Activated T-cell treated with anti-CD3 and anti-CD28 coated beads, Interleukin-2, amount 50 U/mL, for 4 hours (primary cell): Measurements from ENCODE around the gene CDCP1. TPM values are rescaled to one million over a fixed set of nuclear protein-coding genes. Genes with fewer than 3 reads are reported as not detected.

Experiments used
- ATAC-seq, 2 donors: fragments of 200-7000 bp; cut with Tn5 transposase; one replicate each; pipeline ENCODE4 v1.10.0; 2021
- DNase-seq: peaks from one replicate; pipeline ENCODE4 v3.0.0-alpha.2; 2020
- H3K27me3 Mint-ChIP-seq: one replicate; pipeline ENCODE4 v1.8.0; 2021; ENCODE audit warnings: low read depth, mixed read lengths
- H3K36me3 Mint-ChIP-seq: one replicate; pipeline ENCODE4 v1.8.0; 2022; ENCODE audit warnings: mixed read lengths; ENCODE audit not compliant: insufficient read depth
- H3K4me1 Mint-ChIP-seq: one replicate; pipeline ENCODE4 v1.8.0; 2021; ENCODE audit warnings: low read depth, mixed read lengths
- H3K4me3 Mint-ChIP-seq: one replicate; pipeline ENCODE4 v1.8.0; 2021; ENCODE audit warnings: mild to moderate bottlenecking, moderate library complexity, mixed read lengths
- H3K9me3 Mint-ChIP-seq: one replicate; pipeline ENCODE4 v1.8.0; 2021; ENCODE audit warnings: mixed read lengths
- total RNA-seq, 3 donors: library from RNA; stranded (reverse); gene quantifications; one replicate each; pipeline ENCODE4 v1.2.1, GENCODE V29; 2021

CDCP1 gene
- total RNA-seq, 3 donors from 2014 or later = 0.63 to 2.3 (median 1.0) TPM

- ATAC-seq = no peak
- Mint-ChIP-seq H3K36me3 (no peaks in the 10 kb centered on the region), H3K4me1 (peaks cover 18% of the 10 kb centered on the region), H3K27me3 (peaks cover 7% of the 10 kb centered on the region), H3K4me3 (no peak overlapping the region), H3K9me3 (no peaks in the 10 kb centered on the region)
- DNase-seq = no peak
Measured at GRCh38 chr3:45120359-45121158, 25.6 kb downstream of the CDCP1 start.

- DNase-seq (no peak), ATAC-seq (no peak)
- Mint-ChIP-seq H3K36me3 (no peaks in the 10 kb centered on the region), H3K9me3 (no peaks in the 10 kb centered on the region), H3K4me3 (no peak overlapping the region), H3K4me1 (peaks cover 18% of the 10 kb centered on the region), H3K27me3 (peaks cover 7% of the 10 kb centered on the region)
Measured at GRCh38 chr3:45119824-45120358, 26.3 kb downstream of the CDCP1 start.

- no peak for DNase-seq
- Mint-ChIP-seq H3K36me3 (no peaks in the 10 kb centered on the region), H3K4me3 (no peak overlapping the region), H3K9me3 (no peaks in the 10 kb centered on the region), H3K4me1 (peaks cover 18% of the 10 kb centered on the region), H3K27me3 (peaks cover 7% of the 10 kb centered on the region)
- ATAC-seq = no peak
Measured at GRCh38 chr3:45119376-45119775, 26.8 kb downstream of the CDCP1 start.

- Mint-ChIP-seq H3K9me3 (no peaks in the 10 kb centered on the region), H3K27me3 (peaks cover 2% of the 10 kb centered on the region), H3K4me1 (peaks cover 24% of the 10 kb centered on the region), H3K36me3 (no peaks in the 10 kb centered on the region), H3K4me3 (no peak overlapping the region)
- DNase-seq = no peak
- ATAC-seq = no peak
Measured at GRCh38 chr3:45118615-45119071, 27.5 kb downstream of the CDCP1 start.

- no peak overlapping the region for H3K4me3 Mint-ChIP-seq
- ATAC-seq (no peak), DNase-seq (no peak)
- H3K4me1 Mint-ChIP-seq = peaks cover 40% of the 10 kb centered on the region
- H3K9me3 Mint-ChIP-seq = no peaks in the 10 kb centered on the region
- H3K36me3 Mint-ChIP-seq = no peaks in the 10 kb centered on the region
- H3K27me3 Mint-ChIP-seq = peaks cover 2% of the 10 kb centered on the region
Measured at GRCh38 chr3:45116350-45116749, 29.8 kb downstream of the CDCP1 start.

- DNase-seq = no peak
Measured at GRCh38 chr3:45113625-45114050, 32.5 kb downstream of the CDCP1 start.

GRCh38 chr3:45112939-45113338 is 33.2 kb downstream of the CDCP1 start:
- Mint-ChIP-seq H3K27me3 (no peaks in the 10 kb centered on the region), H3K4me3 (no peak overlapping the region), H3K9me3 (no peaks in the 10 kb centered on the region), H3K36me3 (no peaks in the 10 kb centered on the region), H3K4me1 (peaks cover 56% of the 10 kb centered on the region)
- no peak for DNase-seq
- no peak for ATAC-seq

More at GRCh38 chr3:45113625-45114050, 32.5 kb downstream of the CDCP1 start:
- no peaks in the 10 kb centered on the region for H3K27me3 Mint-ChIP-seq
- no peaks in the 10 kb centered on the region for H3K36me3 Mint-ChIP-seq
- H3K4me1 Mint-ChIP-seq = peaks cover 58% of the 10 kb centered on the region
- ATAC-seq = peak in 1 of 2 donors; percentile 47
- H3K9me3 Mint-ChIP-seq = no peaks in the 10 kb centered on the region
- H3K4me3 Mint-ChIP-seq = no peak overlapping the region

- Mint-ChIP-seq H3K9me3 (no peaks in the 10 kb centered on the region), H3K4me3 (peak overlapping the region; percentile 39), H3K36me3 (no peaks in the 10 kb centered on the region), H3K27me3 (no peaks in the 10 kb centered on the region), H3K4me1 (peaks cover 71% of the 10 kb centered on the region)
- DNase-seq (no peak), ATAC-seq (no peak)
Measured at GRCh38 chr3:45110509-45110833, 35.7 kb downstream of the CDCP1 start.

- H3K4me1 Mint-ChIP-seq = peaks cover 76% of the 10 kb centered on the region
- H3K9me3 Mint-ChIP-seq = no peaks in the 10 kb centered on the region
- H3K27me3 Mint-ChIP-seq = no peaks in the 10 kb centered on the region
- no peaks in the 10 kb centered on the region for H3K36me3 Mint-ChIP-seq
- H3K4me3 Mint-ChIP-seq = peak overlapping the region; percentile 39
- DNase-seq (no peak), ATAC-seq (peak; percentile 19 to 24)
Measured at GRCh38 chr3:45109771-45110508, 36.2 kb downstream of the CDCP1 start.

- Mint-ChIP-seq H3K9me3 (no peaks in the 10 kb centered on the region), H3K4me3 (no peak overlapping the region), H3K27me3 (peaks cover 8% of the 10 kb centered on the region)
Measured at GRCh38 chr3:45106874-45107273, 39.3 kb downstream of the CDCP1 start.

GRCh38 chr3:45105855-45106671 is 40.1 kb downstream of the CDCP1 start:
- Mint-ChIP-seq H3K4me3 (peak overlapping the region; percentile 9), H3K9me3 (no peaks in the 10 kb centered on the region), H3K27me3 (peaks cover 12% of the 10 kb centered on the region), H3K36me3 (no peaks in the 10 kb centered on the region), H3K4me1 (peaks cover 75% of the 10 kb centered on the region)
- peak; percentile 91 for ATAC-seq
- DNase-seq = peak; percentile 51

More at GRCh38 chr3:45106874-45107273, 39.3 kb downstream of the CDCP1 start:
- DNase-seq (no peak), ATAC-seq (no peak)
- peaks cover 80% of the 10 kb centered on the region for H3K4me1 Mint-ChIP-seq
- no peaks in the 10 kb centered on the region for H3K36me3 Mint-ChIP-seq

- ATAC-seq (peak; percentile 6 to 23), DNase-seq (no peak)
- H3K4me3 Mint-ChIP-seq = peak overlapping the region; percentile 29
- H3K36me3 Mint-ChIP-seq = no peaks in the 10 kb centered on the region
- peaks cover 22% of the 10 kb centered on the region for H3K27me3 Mint-ChIP-seq
- no peaks in the 10 kb centered on the region for H3K9me3 Mint-ChIP-seq
- H3K4me1 Mint-ChIP-seq = peaks cover 65% of the 10 kb centered on the region
Measured at GRCh38 chr3:45104715-45105711, 41.2 kb downstream of the CDCP1 start.
